Measurements from ENCODE around the gene BTBD7. TPM values are rescaled to one million over a fixed set of nuclear protein-coding genes. Genes with fewer than 3 reads are reported as not detected.

Gene BTBD7
- total and polyA plus RNA-seq, 2 donors (not counting 3 experiments of a cell fraction or from before 2014, with no cell fraction given), result 20.9 to 50.2 TPM

GRCh38 chr14:93195316-93195999, 137.4 kb downstream of the BTBD7 start:
- H3K9ac ChIP-seq (replicated peaks; ENCODE audit: extremely low read depth, insufficient read depth, low read length), result no peak overlapping the region
- no peaks in the 10 kb centered on the region for H4K20me1 ChIP-seq (replicated peaks; ENCODE audit: control insufficient read depth, extremely low read depth, insufficient read depth, low read length)
- no peak for FAIRE-seq
- no peak overlapping the region for H3K27ac ChIP-seq (ENCODE audit: insufficient read depth, low read depth, low read length)
- H3K4me2 ChIP-seq (ENCODE audit: insufficient read depth, low read length), result no peak overlapping the region
- TF ChIP-seq POLR2AphosphoS5 (IDR thresholded peaks at IDR 0.05; ENCODE audit: insufficient read depth, low read depth, low read length) (no peak), GATA2 (IDR thresholded peaks at IDR 0.05; ENCODE audit: insufficient read depth, insufficient read length, low read depth, low read length) (no peak), EZH2 (IDR thresholded peaks at IDR 0.05; ENCODE audit: borderline replicate concordance, low read depth, low read length, severe bottlenecking) (no peak)
- H2AFZ ChIP-seq (ENCODE audit: low read depth, low read length), result no peak overlapping the region
- CTCF ChIA-PET, result interaction anchor here (1.2 kb wide), 1 partner anchor 11 kb away, joined by 4 read pairs; the partner anchor contains the start of genes GON7 and UBR7
- H3K27me3 ChIP-seq (ENCODE audit: control insufficient read depth in 2 of 2, insufficient read depth in 2 of 2, low read length in 2 of 2), result no peaks in the 10 kb centered on the region
- intact Hi-C loops (cut with micrococcal nuclease) (no loop called here), dilution Hi-C loops (cut with MboI; ENCODE audit: extremely low pct_ligation_motif_present, low sequenced_read_pairs) (no loop called here)
- H3K79me2 ChIP-seq (ENCODE audit: control insufficient read depth, insufficient read depth, low read length), result no peaks in the 10 kb centered on the region
- H3K4me3 ChIP-seq (replicated peaks in 1 of 3; ENCODE audit: insufficient read depth in 1 of 3, low read depth in 1 of 3, low read length in 3 of 3), result no peak overlapping the region
- no peaks in the 10 kb centered on the region for H3K9me3 ChIP-seq (replicated peaks; ENCODE audit: control insufficient read depth, insufficient read depth, low read length)
- no peak for DNase-seq (ENCODE audit: low read depth, low spot score)
- no peaks in the 10 kb centered on the region for H3K36me3 ChIP-seq (ENCODE audit: control insufficient read depth in 2 of 2, extremely low read depth in 1 of 2, insufficient read depth in 2 of 2, low read length in 2 of 2)
- POLR2A ChIA-PET, result no interaction called here
- no peaks in the 10 kb centered on the region for H3K4me1 ChIP-seq (ENCODE audit: control insufficient read depth, extremely low read depth, insufficient read depth, low read length)
- no peaks in the 10 kb centered on the region for H3K9me1 ChIP-seq (replicated peaks; ENCODE audit: control insufficient read depth, extremely low read depth, insufficient read depth, low read length)
- BruUV-seq (replicated peaks), result no TSS peak

Other genes with a start within 250 kb of the BTBD7 start
- 38.9 and 51.8 TPM in 2 replicates for gene ITPK1, start 217.1 kb downstream of the BTBD7 start, total RNA-seq
- 39.6 and 44.2 TPM in 2 replicates for gene ITPK1, start 217.1 kb downstream of the BTBD7 start, polyA plus RNA-seq
- gene MOAP1, start 148.1 kb downstream of the BTBD7 start, total RNA-seq, result 15.0 and 16.6 TPM in 2 replicates
- 19.8 and 21.0 TPM in 2 replicates for gene MOAP1, start 148.1 kb downstream of the BTBD7 start, polyA plus RNA-seq
- gene LYSET, start 147.7 kb downstream of the BTBD7 start, total RNA-seq, result 18.4 and 18.8 TPM in 2 replicates
- 13.0 and 14.3 TPM in 2 replicates for gene LYSET, start 147.7 kb downstream of the BTBD7 start, polyA plus RNA-seq
- 11.1 and 11.5 TPM in 2 replicates for gene GON7, start 126.0 kb downstream of the BTBD7 start, total RNA-seq
- gene GON7, start 126.0 kb downstream of the BTBD7 start, polyA plus RNA-seq, result 3.7 and 5.5 TPM in 2 replicates
- 22.2 and 24.1 TPM in 2 replicates for gene UBR7, start 125.8 kb downstream of the BTBD7 start, total RNA-seq
- 14.6 and 16.8 TPM in 2 replicates for gene UBR7, start 125.8 kb downstream of the BTBD7 start, polyA plus RNA-seq
- gene COX8C, start 14.1 kb upstream of the BTBD7 start, total RNA-seq, result not detected in 2 replicates
- not detected in 2 replicates for gene COX8C, start 14.1 kb upstream of the BTBD7 start, polyA plus RNA-seq
- not detected in 2 replicates for gene UNC79, start 97.9 kb upstream of the BTBD7 start, total RNA-seq
- gene UNC79, start 97.9 kb upstream of the BTBD7 start, polyA plus RNA-seq, result not detected in 2 replicates

Measured in endothelial cell of umbilical vein (primary cell).